GM23248 (cell line): ENCODE results near the gene MRE11.

Source experiments
- EZH2 ChIP-seq: fragments of 200-600 bp; sonication (generic); IDR thresholded peaks from 2 replicates; pipeline ENCODE4 v1.6.1; 2018; ENCODE audit warnings: antibody characterized with exemption, mild to moderate bottlenecking; ENCODE audit not compliant: insufficient read depth, poor library complexity, severe bottlenecking
- EZH2phosphoT487 ChIP-seq: fragments of 200-600 bp; sonication (generic); IDR thresholded peaks from 2 replicates; pipeline ENCODE4 v1.6.1; 2018; ENCODE audit warnings: antibody characterized with exemption, moderate library complexity, mild to moderate bottlenecking, low read depth; ENCODE audit not compliant: insufficient read depth

DNA sequence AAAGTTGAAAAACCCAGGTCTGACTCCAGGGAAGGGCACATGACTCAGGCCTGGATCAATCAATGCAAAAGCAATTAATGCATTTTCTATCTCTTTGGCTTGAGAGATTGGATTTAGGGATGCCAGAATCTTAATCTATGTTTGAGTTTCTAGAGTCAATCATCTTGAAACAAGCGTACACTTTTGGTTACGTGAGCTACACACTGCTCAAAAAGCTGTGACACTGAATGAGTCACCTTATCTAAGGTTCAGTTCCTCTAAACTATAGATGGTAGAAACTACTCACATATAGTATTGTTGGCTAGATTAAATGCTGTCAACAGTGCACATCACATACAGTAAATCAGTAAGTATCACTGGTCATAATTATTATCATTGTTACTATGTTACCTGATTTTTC, 24.2 kb downstream of the MRE11 start:
- TF ChIP-seq EZH2 (no peak), EZH2phosphoT487 (no peak)
